WTC11 (cell line): ENCODE data around the gene TRPM8. TPM values are rescaled to one million over a fixed set of nuclear protein-coding genes. Genes with fewer than 3 reads are reported as not detected.

Source experiments
- ATAC-seq: fragments of 200-7000 bp; cut with Tn5 transposase; 2 replicates; pipeline ENCODE4 v1.10.0; 2021; ENCODE audit warnings: mild to moderate bottlenecking, moderate library complexity
- CTCF ChIA-PET: fragments of 300-600 bp; sonication (Branson Sonifier 250); formaldehyde crosslinking; loops from one replicate; lab custom pipeline; 2021; ENCODE audit warnings: antibody characterized with exemption; lab: Charles Lee
- POLR2A ChIA-PET: fragments of 350-600 bp; sonication (Branson Sonifier 250); formaldehyde crosslinking; loops from one replicate; lab custom pipeline; 2021; ENCODE audit warnings: antibody characterized with exemption; lab: Charles Lee
- DNase-seq: peaks from one replicate; pipeline ENCODE4 v3.0.0; 2021; ENCODE audit warnings: low spot score
- H3K27ac Mint-ChIP-seq: 2 replicates; pipeline ENCODE4 v1.8.0; 2021; ENCODE audit warnings: mixed read lengths
- H3K27me3 Mint-ChIP-seq: 2 replicates; pipeline ENCODE4 v1.8.0; 2021; ENCODE audit warnings: low read depth, mild to moderate bottlenecking, moderate library complexity, mixed read lengths
- H3K36me3 Mint-ChIP-seq: 2 replicates; pipeline ENCODE4 v1.8.0; 2021; ENCODE audit warnings: mixed read lengths
- H3K4me1 Mint-ChIP-seq: 2 replicates; pipeline ENCODE4 v1.8.0; 2022; ENCODE audit warnings: mixed read lengths
- H3K4me3 Mint-ChIP-seq: 2 replicates; pipeline ENCODE4 v1.8.0; 2021; ENCODE audit warnings: mild to moderate bottlenecking, moderate library complexity, mixed read lengths
- H3K9me3 Mint-ChIP-seq: 2 replicates; pipeline ENCODE4 v1.8.0; 2021; ENCODE audit warnings: mixed read lengths
- IRF2 ChIP-seq: sonication (generic); formaldehyde crosslinking; IDR thresholded peaks from 2 replicates; pipeline ENCODE4 v1.8.0; 2022; ENCODE audit warnings: low read depth, missing genetic modification reagents, borderline replicate concordance
- JUN ChIP-seq: sonication (generic); formaldehyde crosslinking; IDR thresholded peaks from 2 replicates; pipeline ENCODE4 v1.8.0; 2023; ENCODE audit warnings: mild to moderate bottlenecking, missing genetic modification reagents
- KAT7 ChIP-seq: sonication (generic); formaldehyde crosslinking; IDR thresholded peaks from 2 replicates; pipeline ENCODE4 v1.8.1; 2023; ENCODE audit warnings: missing genetic modification reagents, mild to moderate bottlenecking, borderline replicate concordance
- PRDM15 ChIP-seq: sonication (generic); formaldehyde crosslinking; IDR thresholded peaks from 2 replicates; pipeline ENCODE4 v1.8.0; 2022; ENCODE audit warnings: missing genetic modification reagents
- TCF7 ChIP-seq: sonication (generic); formaldehyde crosslinking; IDR thresholded peaks from 2 replicates; pipeline ENCODE4 v1.8.0; 2022; ENCODE audit warnings: mild to moderate bottlenecking, low read depth, missing genetic modification reagents, moderate library complexity
- TEAD4 ChIP-seq: sonication (generic); formaldehyde crosslinking; IDR thresholded peaks from 2 replicates; pipeline ENCODE4 v1.8.0; 2022; ENCODE audit warnings: mild to moderate bottlenecking, missing genetic modification reagents
- TP53 ChIP-seq: sonication (generic); formaldehyde crosslinking; IDR thresholded peaks from 2 replicates; pipeline ENCODE4 v1.8.1; 2023; ENCODE audit warnings: mild to moderate bottlenecking, missing genetic modification reagents
- ZBTB21 ChIP-seq: sonication (generic); formaldehyde crosslinking; IDR thresholded peaks from 2 replicates; pipeline ENCODE4 v1.8.1; 2023; ENCODE audit warnings: mild to moderate bottlenecking, missing genetic modification reagents, borderline replicate concordance
- ZNF423 ChIP-seq: fragments of 250-450 bp; sonication (Bioruptor Pico); IDR thresholded peaks from 2 replicates; pipeline ENCODE4 v2.1.2; 2022; ENCODE audit warnings: mild to moderate bottlenecking, moderate library complexity
- total RNA-seq: library from RNA; stranded (reverse); gene quantifications from 3 replicates; pipeline ENCODE4 v1.2.3, GENCODE V29; 2021
- TF ChIP-seq, protein P1 (sequence below): sonication (generic); formaldehyde crosslinking; IDR thresholded peaks from 2 replicates; pipeline ENCODE4 v1.8.1; 2023; ENCODE audit warnings: mild to moderate bottlenecking, missing genetic modification reagents, borderline replicate concordance
- TF ChIP-seq, protein P2 (sequence below): sonication (generic); formaldehyde crosslinking; IDR thresholded peaks from 2 replicates; pipeline ENCODE4 v1.8.0; 2023; ENCODE audit warnings: mild to moderate bottlenecking, missing genetic modification reagents
- TF ChIP-seq, protein P3 (sequence below): sonication (generic); formaldehyde crosslinking; IDR thresholded peaks from 2 replicates; pipeline ENCODE4 v1.8.0; 2023; ENCODE audit warnings: missing genetic modification reagents, mild to moderate bottlenecking, borderline replicate concordance

TRPM8 gene
- total RNA-seq, 1 experiment from 2014 or later, result 0.26 TPM

GRCh38 chr2:233925402-233925801 lies 8.2 kb downstream of the TRPM8 start (continued):
- TF ChIP-seq, protein P1, sequence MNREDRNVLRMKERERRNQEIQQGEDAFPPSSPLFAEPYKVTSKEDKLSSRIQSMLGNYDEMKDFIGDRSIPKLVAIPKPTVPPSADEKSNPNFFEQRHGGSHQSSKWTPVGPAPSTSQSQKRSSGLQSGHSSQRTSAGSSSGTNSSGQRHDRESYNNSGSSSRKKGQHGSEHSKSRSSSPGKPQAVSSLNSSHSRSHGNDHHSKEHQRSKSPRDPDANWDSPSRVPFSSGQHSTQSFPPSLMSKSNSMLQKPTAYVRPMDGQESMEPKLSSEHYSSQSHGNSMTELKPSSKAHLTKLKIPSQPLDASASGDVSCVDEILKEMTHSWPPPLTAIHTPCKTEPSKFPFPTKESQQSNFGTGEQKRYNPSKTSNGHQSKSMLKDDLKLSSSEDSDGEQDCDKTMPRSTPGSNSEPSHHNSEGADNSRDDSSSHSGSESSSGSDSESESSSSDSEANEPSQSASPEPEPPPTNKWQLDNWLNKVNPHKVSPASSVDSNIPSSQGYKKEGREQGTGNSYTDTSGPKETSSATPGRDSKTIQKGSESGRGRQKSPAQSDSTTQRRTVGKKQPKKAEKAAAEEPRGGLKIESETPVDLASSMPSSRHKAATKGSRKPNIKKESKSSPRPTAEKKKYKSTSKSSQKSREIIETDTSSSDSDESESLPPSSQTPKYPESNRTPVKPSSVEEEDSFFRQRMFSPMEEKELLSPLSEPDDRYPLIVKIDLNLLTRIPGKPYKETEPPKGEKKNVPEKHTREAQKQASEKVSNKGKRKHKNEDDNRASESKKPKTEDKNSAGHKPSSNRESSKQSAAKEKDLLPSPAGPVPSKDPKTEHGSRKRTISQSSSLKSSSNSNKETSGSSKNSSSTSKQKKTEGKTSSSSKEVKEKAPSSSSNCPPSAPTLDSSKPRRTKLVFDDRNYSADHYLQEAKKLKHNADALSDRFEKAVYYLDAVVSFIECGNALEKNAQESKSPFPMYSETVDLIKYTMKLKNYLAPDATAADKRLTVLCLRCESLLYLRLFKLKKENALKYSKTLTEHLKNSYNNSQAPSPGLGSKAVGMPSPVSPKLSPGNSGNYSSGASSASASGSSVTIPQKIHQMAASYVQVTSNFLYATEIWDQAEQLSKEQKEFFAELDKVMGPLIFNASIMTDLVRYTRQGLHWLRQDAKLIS (CRISPR knock-in tag), result no peak

DNA sequence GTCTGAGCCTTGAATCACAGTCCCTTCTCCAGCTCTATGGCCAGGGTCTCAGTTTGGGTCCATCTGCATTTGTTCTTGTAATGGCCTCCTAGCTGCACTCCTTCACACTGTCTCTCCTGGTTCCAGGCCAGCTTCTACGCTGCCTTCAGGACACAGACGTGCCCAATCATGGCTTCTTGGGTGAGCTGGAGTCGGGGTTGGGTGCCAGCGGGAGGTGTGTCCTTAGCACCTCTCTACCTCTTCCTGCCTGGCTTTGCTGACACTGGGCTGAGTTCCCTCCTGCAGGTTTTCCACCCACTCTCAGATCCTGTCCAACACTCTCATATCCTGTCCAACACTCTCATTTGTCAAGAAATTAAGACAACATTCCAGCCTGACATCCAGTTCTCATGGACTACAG lies 9.6 kb downstream of the TRPM8 start:
- H3K4me3 Mint-ChIP-seq, result no peak overlapping the region
- H3K27ac Mint-ChIP-seq, result no peak overlapping the region
- ATAC-seq, result no peak
- POLR2A ChIA-PET, result no interaction called here
- CTCF ChIA-PET, result interaction anchor here (0.9 to 1.6 kb wide), 3 partner anchors 8 to 69 kb away, joined by 3 to 4 read pairs (median 4); partner anchors contain the start of gene TRPM8
- no peak for DNase-seq
- no peaks in the 10 kb centered on the region for H3K9me3 Mint-ChIP-seq
- peaks cover 26% of the 10 kb centered on the region for H3K4me1 Mint-ChIP-seq
- no peak for TF ChIP-seq KAT7 (CRISPR knock-in tag)
- no peak for TF ChIP-seq JUN (CRISPR knock-in tag)
- TF ChIP-seq, protein P2, sequence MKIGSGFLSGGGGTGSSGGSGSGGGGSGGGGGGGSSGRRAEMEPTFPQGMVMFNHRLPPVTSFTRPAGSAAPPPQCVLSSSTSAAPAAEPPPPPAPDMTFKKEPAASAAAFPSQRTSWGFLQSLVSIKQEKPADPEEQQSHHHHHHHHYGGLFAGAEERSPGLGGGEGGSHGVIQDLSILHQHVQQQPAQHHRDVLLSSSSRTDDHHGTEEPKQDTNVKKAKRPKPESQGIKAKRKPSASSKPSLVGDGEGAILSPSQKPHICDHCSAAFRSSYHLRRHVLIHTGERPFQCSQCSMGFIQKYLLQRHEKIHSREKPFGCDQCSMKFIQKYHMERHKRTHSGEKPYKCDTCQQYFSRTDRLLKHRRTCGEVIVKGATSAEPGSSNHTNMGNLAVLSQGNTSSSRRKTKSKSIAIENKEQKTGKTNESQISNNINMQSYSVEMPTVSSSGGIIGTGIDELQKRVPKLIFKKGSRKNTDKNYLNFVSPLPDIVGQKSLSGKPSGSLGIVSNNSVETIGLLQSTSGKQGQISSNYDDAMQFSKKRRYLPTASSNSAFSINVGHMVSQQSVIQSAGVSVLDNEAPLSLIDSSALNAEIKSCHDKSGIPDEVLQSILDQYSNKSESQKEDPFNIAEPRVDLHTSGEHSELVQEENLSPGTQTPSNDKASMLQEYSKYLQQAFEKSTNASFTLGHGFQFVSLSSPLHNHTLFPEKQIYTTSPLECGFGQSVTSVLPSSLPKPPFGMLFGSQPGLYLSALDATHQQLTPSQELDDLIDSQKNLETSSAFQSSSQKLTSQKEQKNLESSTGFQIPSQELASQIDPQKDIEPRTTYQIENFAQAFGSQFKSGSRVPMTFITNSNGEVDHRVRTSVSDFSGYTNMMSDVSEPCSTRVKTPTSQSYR (CRISPR knock-in tag), result no peak
- TF ChIP-seq TP53 (CRISPR knock-in tag), result no peak
- TF ChIP-seq, protein P3, sequence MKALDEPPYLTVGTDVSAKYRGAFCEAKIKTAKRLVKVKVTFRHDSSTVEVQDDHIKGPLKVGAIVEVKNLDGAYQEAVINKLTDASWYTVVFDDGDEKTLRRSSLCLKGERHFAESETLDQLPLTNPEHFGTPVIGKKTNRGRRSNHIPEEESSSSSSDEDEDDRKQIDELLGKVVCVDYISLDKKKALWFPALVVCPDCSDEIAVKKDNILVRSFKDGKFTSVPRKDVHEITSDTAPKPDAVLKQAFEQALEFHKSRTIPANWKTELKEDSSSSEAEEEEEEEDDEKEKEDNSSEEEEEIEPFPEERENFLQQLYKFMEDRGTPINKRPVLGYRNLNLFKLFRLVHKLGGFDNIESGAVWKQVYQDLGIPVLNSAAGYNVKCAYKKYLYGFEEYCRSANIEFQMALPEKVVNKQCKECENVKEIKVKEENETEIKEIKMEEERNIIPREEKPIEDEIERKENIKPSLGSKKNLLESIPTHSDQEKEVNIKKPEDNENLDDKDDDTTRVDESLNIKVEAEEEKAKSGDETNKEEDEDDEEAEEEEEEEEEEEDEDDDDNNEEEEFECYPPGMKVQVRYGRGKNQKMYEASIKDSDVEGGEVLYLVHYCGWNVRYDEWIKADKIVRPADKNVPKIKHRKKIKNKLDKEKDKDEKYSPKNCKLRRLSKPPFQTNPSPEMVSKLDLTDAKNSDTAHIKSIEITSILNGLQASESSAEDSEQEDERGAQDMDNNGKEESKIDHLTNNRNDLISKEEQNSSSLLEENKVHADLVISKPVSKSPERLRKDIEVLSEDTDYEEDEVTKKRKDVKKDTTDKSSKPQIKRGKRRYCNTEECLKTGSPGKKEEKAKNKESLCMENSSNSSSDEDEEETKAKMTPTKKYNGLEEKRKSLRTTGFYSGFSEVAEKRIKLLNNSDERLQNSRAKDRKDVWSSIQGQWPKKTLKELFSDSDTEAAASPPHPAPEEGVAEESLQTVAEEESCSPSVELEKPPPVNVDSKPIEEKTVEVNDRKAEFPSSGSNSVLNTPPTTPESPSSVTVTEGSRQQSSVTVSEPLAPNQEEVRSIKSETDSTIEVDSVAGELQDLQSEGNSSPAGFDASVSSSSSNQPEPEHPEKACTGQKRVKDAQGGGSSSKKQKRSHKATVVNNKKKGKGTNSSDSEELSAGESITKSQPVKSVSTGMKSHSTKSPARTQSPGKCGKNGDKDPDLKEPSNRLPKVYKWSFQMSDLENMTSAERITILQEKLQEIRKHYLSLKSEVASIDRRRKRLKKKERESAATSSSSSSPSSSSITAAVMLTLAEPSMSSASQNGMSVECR (CRISPR knock-in tag), result no peak
- no peak for TF ChIP-seq TCF7
- TF ChIP-seq TEAD4 (CRISPR knock-in tag), result no peak
- TF ChIP-seq ZNF423 (CRISPR knock-in tag), result no peak
- TF ChIP-seq, protein P1 (CRISPR knock-in tag), result no peak
- no peak for TF ChIP-seq ZBTB21 (CRISPR knock-in tag)
- no peak for TF ChIP-seq IRF2 (CRISPR knock-in tag)
- no peak for TF ChIP-seq PRDM15 (CRISPR knock-in tag)
- no peaks in the 10 kb centered on the region for H3K36me3 Mint-ChIP-seq
- no peaks in the 10 kb centered on the region for H3K27me3 Mint-ChIP-seq
